Measurements from ENCODE around the gene METTL8. TPM values are rescaled to one million over a fixed set of nuclear protein-coding genes. Genes with fewer than 3 reads are reported as not detected.

METTL8 gene
- total RNA-seq, 4 donors from 2014 or later = 11.4 to 107 (median 15.2) TPM

DNA sequence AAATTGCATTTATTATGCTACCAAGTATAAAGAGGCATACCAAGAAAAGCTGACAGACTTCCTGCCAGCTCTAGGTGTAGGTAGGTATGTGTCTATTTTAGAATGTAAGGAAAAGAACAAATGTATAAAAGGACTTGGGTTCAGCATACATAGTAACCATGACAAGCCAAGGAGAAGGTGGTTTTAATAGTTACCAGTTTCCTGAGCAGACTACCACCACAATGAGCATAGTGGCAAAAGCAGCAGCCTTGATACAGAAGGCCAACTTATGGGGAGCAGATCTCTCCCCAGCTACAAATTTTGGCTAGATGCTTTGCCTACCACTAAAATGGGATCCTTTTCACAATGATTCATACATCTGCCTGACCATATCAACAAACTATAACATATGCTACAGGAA is 34.5 kb downstream of the METTL8 start:
- TF ChIP-seq, protein P1, sequence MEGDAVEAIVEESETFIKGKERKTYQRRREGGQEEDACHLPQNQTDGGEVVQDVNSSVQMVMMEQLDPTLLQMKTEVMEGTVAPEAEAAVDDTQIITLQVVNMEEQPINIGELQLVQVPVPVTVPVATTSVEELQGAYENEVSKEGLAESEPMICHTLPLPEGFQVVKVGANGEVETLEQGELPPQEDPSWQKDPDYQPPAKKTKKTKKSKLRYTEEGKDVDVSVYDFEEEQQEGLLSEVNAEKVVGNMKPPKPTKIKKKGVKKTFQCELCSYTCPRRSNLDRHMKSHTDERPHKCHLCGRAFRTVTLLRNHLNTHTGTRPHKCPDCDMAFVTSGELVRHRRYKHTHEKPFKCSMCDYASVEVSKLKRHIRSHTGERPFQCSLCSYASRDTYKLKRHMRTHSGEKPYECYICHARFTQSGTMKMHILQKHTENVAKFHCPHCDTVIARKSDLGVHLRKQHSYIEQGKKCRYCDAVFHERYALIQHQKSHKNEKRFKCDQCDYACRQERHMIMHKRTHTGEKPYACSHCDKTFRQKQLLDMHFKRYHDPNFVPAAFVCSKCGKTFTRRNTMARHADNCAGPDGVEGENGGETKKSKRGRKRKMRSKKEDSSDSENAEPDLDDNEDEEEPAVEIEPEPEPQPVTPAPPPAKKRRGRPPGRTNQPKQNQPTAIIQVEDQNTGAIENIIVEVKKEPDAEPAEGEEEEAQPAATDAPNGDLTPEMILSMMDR (IDR thresholded peaks at IDR 0.05) = no peak
- no peak for TF ChIP-seq POLR2A (IDR thresholded peaks at IDR 0.05)
- DNase-seq = no peak
- H3K9me3 ChIP-seq = peaks cover 0 to 5% (median 0%) of the 10 kb centered on the region in 4 donors
- no peaks in the 10 kb centered on the region for H3K27me3 ChIP-seq
- H3K4me3 ChIP-seq = no peak overlapping the region
- H3K36me3 ChIP-seq = no peaks in the 10 kb centered on the region
- H3K4me1 ChIP-seq = no peaks in the 10 kb centered on the region
- no peak overlapping the region for H3K27ac ChIP-seq

DNA sequence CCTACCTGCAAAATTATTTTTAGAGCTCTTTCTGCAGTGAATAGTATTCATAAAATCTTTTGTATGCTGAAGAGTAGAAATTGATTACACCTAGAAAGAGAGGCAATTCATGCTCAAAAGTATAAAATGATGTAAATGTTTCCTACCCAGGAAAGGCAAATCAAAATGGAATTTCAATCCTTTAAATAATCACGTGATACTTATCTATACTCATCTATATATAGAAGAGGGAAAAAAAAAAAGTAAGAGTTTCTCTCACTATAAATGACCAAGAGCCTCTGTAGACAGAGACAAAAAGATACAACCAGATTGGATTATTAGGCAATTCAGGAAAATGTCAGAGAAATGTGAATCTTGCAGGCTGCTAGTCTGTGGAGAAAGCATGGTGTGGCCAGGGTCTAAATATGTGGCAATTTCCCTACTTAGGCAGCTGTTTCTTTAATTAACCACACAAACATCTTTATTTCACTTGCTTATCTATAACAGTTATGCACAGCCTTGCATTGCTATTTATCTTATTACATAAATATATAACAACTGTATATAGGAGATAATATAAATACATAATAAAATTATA is 39.5 kb downstream of the METTL8 start:
- Histone ChIP-seq H3K27me3 (no peaks in the 10 kb centered on the region), H3K36me3 (no peaks in the 10 kb centered on the region), H3K4me3 (no peak overlapping the region), H3K9me3 (no peaks in the 10 kb centered on the region), H3K4me1 (no peaks in the 10 kb centered on the region), H3K27ac (no peak overlapping the region)
- DNase-seq = no peak
- TF ChIP-seq POLR2A (IDR thresholded peaks at IDR 0.05) = no peak
- TF ChIP-seq, protein P1 (IDR thresholded peaks at IDR 0.05) = no peak

DNA sequence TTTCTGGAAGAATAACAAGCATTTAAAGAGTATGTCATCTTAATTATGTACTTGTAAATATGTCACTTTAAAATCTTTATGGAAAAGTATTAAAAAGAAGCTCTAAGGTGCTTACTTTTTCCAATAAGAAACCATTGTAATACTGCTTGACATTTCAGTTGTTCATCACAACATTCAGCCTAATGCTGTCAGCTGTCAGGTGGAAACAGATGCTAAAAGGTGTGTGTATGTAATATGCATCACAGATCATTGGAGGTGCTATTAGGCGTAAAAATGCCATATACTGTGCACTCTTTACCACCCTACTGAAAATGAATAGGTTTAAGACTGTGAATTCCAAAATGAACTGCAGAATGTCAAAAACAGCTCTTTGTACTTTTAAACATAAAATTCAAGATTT is 40.3 kb downstream of the METTL8 start:
- no peak for TF ChIP-seq POLR2A (IDR thresholded peaks at IDR 0.05)
- TF ChIP-seq, protein P1 (IDR thresholded peaks at IDR 0.05) = no peak
- DNase-seq = no peak
- H3K27me3 ChIP-seq = no peaks in the 10 kb centered on the region
- no peak overlapping the region for H3K4me3 ChIP-seq
- no peaks in the 10 kb centered on the region for H3K4me1 ChIP-seq
- H3K9me3 ChIP-seq = no peaks in the 10 kb centered on the region
- H3K36me3 ChIP-seq = no peaks in the 10 kb centered on the region
- no peak overlapping the region for H3K27ac ChIP-seq

DNA sequence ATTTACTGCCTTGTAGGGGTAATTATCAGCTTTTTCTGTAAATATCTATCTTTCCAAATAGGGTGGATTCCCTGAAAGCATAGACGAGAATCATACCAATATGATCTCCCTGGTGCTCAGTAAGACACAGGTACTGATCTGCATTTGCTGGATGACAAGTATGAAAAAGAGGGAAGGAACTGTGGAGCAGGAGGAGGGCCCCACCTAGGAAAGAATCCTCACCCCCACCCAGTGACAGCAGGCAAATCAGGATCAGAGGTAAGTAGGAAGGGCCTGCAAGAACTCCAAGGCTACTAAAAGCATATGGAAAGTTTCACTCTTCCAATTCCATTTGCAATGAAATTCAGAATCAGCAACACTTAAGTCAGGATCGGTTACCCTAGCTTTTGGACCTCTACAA is 42.3 kb downstream of the METTL8 start:
- no peaks in the 10 kb centered on the region for H3K9me3 ChIP-seq
- H3K36me3 ChIP-seq = no peaks in the 10 kb centered on the region
- H3K27me3 ChIP-seq = no peaks in the 10 kb centered on the region
- no peak for TF ChIP-seq POLR2A (IDR thresholded peaks at IDR 0.05)
- TF ChIP-seq, protein P1 (IDR thresholded peaks at IDR 0.05) = no peak
- H3K27ac ChIP-seq = no peak overlapping the region
- DNase-seq = no peak
- no peak overlapping the region for H3K4me3 ChIP-seq
- H3K4me1 ChIP-seq = no peaks in the 10 kb centered on the region

DNA sequence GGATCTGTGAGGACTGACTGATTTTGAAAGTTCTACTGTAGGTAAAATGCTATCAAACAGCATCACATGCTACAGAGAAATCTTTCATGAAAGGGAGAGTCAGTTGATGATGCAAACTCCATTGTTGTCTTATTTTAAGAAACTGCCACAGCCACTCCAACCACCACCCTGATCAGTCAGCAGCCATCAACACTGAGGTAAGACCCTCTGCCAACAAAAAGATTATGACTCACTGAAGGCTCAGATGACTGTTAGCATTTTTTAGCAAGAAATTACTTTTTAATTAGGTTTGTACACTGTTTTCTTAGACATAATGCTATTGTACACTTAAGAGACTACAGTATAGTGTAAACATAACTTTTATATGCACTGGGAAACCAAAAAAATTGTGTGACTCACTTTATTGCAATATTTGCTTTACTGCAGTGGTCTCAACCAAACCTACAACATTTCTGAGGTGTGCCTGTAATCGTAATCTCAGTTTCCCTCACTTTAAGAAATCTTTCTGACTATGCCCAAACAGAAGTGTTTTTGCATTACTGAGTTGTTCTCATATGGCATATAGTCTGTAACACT is 42.8 kb downstream of the METTL8 start:
- Histone ChIP-seq H3K9me3 (no peaks in the 10 kb centered on the region), H3K4me1 (no peaks in the 10 kb centered on the region), H3K4me3 (no peak overlapping the region), H3K36me3 (no peaks in the 10 kb centered on the region), H3K27me3 (no peaks in the 10 kb centered on the region), H3K27ac (no peak overlapping the region)
- TF ChIP-seq POLR2A (IDR thresholded peaks at IDR 0.05) = no peak
- TF ChIP-seq, protein P1 (IDR thresholded peaks at IDR 0.05) = no peak
- DNase-seq = no peak
